Pancreas (tissue), 10 donors: Measurements from ENCODE around the gene KIF4B. TPM values are rescaled to one million over a fixed set of nuclear protein-coding genes. Genes with fewer than 3 reads are reported as not detected.

Experiments
- ATAC-seq, 4 donors: fragments of 200-7000 bp; cut with Tn5 transposase; one replicate each; pipeline versions ENCODE4 v1.8.0 to v1.9.1; 2020; ENCODE audit warnings: mild to moderate bottlenecking in 4 of 4, moderate library complexity in 4 of 4
- DNase-seq, 6 donors: peaks; one replicate each; pipeline ENCODE4 v3.0.0-alpha.2; 2020
- FAIRE-seq: peaks from 2 replicates; lab custom pipeline; 2012; peaks lifted over from hg19 to GRCh38; lab: Jason Lieb, UNC
- H3K27ac ChIP-seq, 4 donors: fragments of 200-600 bp; sonication (generic); 1 replicate in 3 of 4; 2 replicates in 1 of 4; pipeline versions ENCODE4 v1.5.0 to v1.8.0; 2020
- H3K27me3 ChIP-seq, 4 donors: fragments of 200-600 bp; one replicate each; pipeline ENCODE4 v1.8.0; 2021
- H3K36me3 ChIP-seq, 3 donors: fragments of 200-600 bp; sonication (generic) in 1 of 3; one replicate each; pipeline versions ENCODE4 v1.5.0 to v1.8.0; 2020 to 2021
- H3K4me1 ChIP-seq, 3 donors: fragments of 200-600 bp; one replicate each; pipeline ENCODE4 v1.8.0; 2021
- H3K4me3 ChIP-seq, 4 donors: fragments of 200-600 bp; sonication (generic) in 2 of 4; one replicate each; pipeline versions ENCODE4 v1.5.0 to v1.8.0; 2020 to 2021
- H3K9me3 ChIP-seq, 4 donors: fragments of 200-600 bp; one replicate each; pipeline ENCODE4 v1.8.0; 2021
- WGBS, 2 donors: extraction: QIAGEN DNeasy Blood & Tissue Kit; methylation state at CpG; one replicate each; pipeline ENCODE4 v1.1.7; 2013; 5-methylcytosine and 5-hydroxymethylcytosine counted together
- intact Hi-C, 3 donors: fragments of 100-400 bp; cut with DNase I; formaldehyde crosslinking; loops; one replicate each; pipeline versions ENCODE4 v1.11.1 to v1.14.2; 2022
- polyA plus RNA-seq, 2 donors: library from polyadenylated mRNA; stranded (reverse); fragments of 200-250 nt; gene quantifications; one replicate each; pipeline ENCODE4 v1.2.3, GENCODE V29; 2013
- total RNA-seq, 6 donors: library from RNA; stranded (reverse); fragmentation: NEBNext Ultra II Directional in 4 of 6; extraction: Animal tissue kit (Norgen Biotek cat#: 25700) in 4 of 6; gene quantifications; one replicate each; pipeline versions ENCODE4 v1.2.1 to v1.2.4, GENCODE V29; 2021 to 2023
- TF ChIP-seq, protein P1 (sequence below), 4 donors: fragments of 200-600 bp; sonication (generic) in 3 of 4; IDR thresholded peaks; one replicate each; pipeline versions ENCODE4 v1.5.0 to v1.8.0; 2021; ENCODE audit warnings: antibody characterized with exemption in 4 of 4
- donor health status: healthy with polysubstance abuse.
- donor health status: DM: no; HTN: no; CAD: no; lungs with moderate emphysema.
- donor health status: DM: no; HTN: no; CAD: no.
- donor health status: control.
- donor health status: control.
- donor health status: Bipolar disorder and iron deficiency.
- donor health status: DM: yes; HTN: yes; CAD: no.
- donor health status: DM: no; HTN: no; CAD: no.
- donor health status: DM: no; HTN: no; CAD: no.
- donor health status: DM: yes; HTN: yes; CAD: no.

KIF4B gene
- total and polyA plus RNA-seq, 8 donors, result not detected

DNA sequence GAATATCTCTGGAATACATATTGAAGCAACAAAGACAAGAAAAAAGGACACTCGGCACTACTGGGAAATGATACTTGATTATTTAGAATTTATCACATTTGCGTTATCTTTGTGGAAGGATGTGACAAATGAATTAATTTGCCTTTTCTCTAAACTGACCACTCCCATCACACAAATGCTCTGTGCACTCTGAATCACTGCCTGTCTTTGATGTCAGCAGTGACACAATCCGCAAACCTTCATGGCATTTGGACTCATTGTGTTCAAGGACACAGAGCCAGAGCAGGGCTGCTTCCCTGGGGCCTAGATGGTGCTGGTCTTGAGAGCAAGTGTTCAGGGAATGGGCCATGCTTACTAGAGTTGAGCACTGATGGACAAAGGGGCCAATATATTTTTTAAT lies 4.9 kb upstream of the KIF4B start:
- ATAC-seq (no peak), FAIRE-seq (no peak), DNase-seq (no peak)
- Histone ChIP-seq H3K4me3 (no peak overlapping the region), H3K27ac (no peak overlapping the region), H3K4me1 (no peaks in the 10 kb centered on the region), H3K9me3 (no peaks in the 10 kb centered on the region), H3K27me3 (no peaks in the 10 kb centered on the region), H3K36me3 (no peaks in the 10 kb centered on the region)
- 81 to 82% methylated on average over 3 of the region's 3 CpGs for WGBS, 2 donors
- TF ChIP-seq, protein P1, sequence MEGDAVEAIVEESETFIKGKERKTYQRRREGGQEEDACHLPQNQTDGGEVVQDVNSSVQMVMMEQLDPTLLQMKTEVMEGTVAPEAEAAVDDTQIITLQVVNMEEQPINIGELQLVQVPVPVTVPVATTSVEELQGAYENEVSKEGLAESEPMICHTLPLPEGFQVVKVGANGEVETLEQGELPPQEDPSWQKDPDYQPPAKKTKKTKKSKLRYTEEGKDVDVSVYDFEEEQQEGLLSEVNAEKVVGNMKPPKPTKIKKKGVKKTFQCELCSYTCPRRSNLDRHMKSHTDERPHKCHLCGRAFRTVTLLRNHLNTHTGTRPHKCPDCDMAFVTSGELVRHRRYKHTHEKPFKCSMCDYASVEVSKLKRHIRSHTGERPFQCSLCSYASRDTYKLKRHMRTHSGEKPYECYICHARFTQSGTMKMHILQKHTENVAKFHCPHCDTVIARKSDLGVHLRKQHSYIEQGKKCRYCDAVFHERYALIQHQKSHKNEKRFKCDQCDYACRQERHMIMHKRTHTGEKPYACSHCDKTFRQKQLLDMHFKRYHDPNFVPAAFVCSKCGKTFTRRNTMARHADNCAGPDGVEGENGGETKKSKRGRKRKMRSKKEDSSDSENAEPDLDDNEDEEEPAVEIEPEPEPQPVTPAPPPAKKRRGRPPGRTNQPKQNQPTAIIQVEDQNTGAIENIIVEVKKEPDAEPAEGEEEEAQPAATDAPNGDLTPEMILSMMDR (IDR thresholded peaks at IDR 0.05), result no peak
- intact Hi-C loops, result no loop called here

DNA sequence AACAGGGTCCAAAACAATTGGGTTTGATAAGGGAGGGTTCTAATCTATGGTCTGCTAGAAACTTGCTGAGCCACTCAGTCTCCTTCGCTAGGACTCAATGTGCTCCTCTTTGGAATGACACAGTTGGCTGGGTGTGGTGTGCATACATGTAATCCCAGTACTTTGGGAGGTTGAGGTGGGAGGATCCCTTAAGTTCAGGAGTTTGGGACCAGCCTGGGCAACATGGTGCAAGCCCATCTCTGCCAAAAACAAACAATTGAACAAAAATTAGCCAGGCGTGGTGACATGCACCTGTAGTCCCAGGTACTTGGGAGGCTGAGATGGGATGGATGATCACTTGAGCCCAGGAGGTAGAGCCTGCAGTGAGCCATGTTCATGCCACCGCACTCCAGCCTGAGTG lies 2.7 kb upstream of the KIF4B start:
- intact Hi-C loops, result no loop called here
- DNase-seq (no peak), FAIRE-seq (no peak), ATAC-seq (no peak)
- H3K36me3 ChIP-seq, result no peaks in the 10 kb centered on the region
- TF ChIP-seq, protein P1 (IDR thresholded peaks at IDR 0.05), result no peak
- WGBS, 2 donors, result 76 to 85% methylated on average over 3 of the region's 3 CpGs
- H3K4me3 ChIP-seq, result no peak overlapping the region
- H3K27me3 ChIP-seq, result no peaks in the 10 kb centered on the region
- H3K9me3 ChIP-seq, result no peaks in the 10 kb centered on the region
- H3K4me1 ChIP-seq, result no peaks in the 10 kb centered on the region
- no peak overlapping the region for H3K27ac ChIP-seq

DNA sequence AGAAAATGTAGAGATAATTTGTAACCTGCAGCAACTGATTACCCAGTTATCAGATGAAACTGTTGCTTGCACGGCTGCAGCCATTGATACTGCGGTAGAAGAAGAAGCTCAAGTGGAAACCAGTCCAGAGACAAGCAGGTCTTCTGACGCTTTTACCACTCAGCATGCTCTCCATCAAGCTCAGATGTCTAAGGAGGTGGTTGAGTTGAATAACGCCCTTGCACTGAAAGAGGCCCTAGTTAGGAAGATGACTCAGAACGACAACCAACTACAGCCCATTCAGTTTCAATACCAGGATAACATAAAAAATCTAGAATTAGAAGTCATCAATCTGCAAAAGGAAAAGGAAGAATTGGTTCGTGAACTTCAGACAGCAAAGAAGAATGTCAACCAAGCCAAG lies 1.7 kb downstream of the KIF4B start:
- Histone ChIP-seq H3K4me3 (no peak overlapping the region), H3K4me1 (no peaks in the 10 kb centered on the region), H3K27ac (no peak overlapping the region), H3K9me3 (no peaks in the 10 kb centered on the region), H3K27me3 (no peaks in the 10 kb centered on the region), H3K36me3 (no peaks in the 10 kb centered on the region)
- ATAC-seq (no peak), FAIRE-seq (no peak), DNase-seq (no peak)
- 56 to 66% methylated on average over 6 of the region's 6 CpGs for WGBS, 2 donors
- intact Hi-C loops, result no loop called here
- TF ChIP-seq, protein P1 (IDR thresholded peaks at IDR 0.05), result no peak

DNA sequence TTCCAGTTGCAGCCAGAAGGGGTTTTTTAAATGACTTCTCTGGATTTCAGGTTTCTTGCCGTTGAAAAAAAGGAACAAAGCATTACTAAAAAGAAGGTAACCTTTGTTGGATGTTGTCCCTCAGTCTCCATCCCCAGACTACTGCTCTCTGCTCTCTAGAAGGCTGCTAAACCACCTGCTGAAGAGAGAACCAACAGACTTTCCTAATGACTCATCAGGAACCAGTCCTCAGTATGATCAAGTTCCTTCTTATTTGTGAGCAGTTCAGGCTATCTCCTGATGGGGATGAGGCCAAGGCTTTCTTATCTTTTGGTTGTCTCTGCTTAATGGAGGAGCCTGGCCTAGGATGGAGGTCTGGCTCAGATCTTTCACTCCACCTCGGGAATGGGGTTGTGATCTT lies 4.1 kb downstream of the KIF4B start:
- intact Hi-C loops, result no loop called here
- ATAC-seq (no peak), DNase-seq (no peak), FAIRE-seq (no peak)
- H3K27me3 ChIP-seq, result no peaks in the 10 kb centered on the region
- WGBS, 2 donors, result 33 to 39% methylated on average over 2 of the region's 2 CpGs
- H3K4me3 ChIP-seq, result no peak overlapping the region
- no peaks in the 10 kb centered on the region for H3K4me1 ChIP-seq
- H3K9me3 ChIP-seq, result no peaks in the 10 kb centered on the region
- H3K27ac ChIP-seq, result no peak overlapping the region
- TF ChIP-seq, protein P1 (IDR thresholded peaks at IDR 0.05), result no peak
- no peaks in the 10 kb centered on the region for H3K36me3 ChIP-seq

DNA sequence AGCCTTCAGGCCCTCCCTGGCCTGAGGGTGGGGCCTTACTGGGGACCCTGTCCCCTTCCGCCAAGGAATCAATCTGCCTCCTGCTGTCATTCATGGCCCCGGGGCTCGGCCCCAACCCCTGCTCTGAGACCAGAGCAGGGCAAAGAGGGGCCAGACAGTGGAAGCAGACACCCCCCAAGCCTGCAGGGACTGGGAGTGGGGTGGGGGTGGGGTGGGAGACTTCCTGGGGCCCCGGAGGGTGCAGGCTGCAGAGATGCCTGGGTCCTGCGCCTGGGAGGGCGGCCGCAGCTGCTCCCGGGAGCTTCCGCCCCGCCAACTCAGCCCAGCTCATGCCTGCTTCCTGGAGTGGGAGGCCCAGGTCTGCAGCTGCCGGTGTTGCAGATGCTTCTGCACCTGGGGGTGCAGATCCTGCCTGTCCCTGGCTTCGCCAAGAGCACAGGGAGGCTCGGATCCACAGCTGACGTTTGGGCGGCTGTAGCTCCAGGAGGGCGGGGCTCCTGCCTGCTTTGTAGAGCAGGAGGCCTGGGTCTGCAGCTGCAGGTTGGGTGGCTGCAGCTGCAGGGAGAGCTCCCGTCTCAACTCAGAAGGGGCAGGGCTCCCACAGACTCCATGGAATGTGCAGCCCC lies 6.2 kb downstream of the KIF4B start:
- FAIRE-seq (no peak), DNase-seq (peak in 1 of 6 donors; percentile 40), ATAC-seq (no peak)
- no peaks in the 10 kb centered on the region for H3K4me1 ChIP-seq
- WGBS, 2 donors, result 73 to 82% methylated on average over 16 to 17 of the region's 17 CpGs
- intact Hi-C loops, result no loop called here
- H3K27me3 ChIP-seq, result no peaks in the 10 kb centered on the region
- TF ChIP-seq, protein P1 (IDR thresholded peaks at IDR 0.05), result no peak
- no peak overlapping the region for H3K4me3 ChIP-seq
- no peaks in the 10 kb centered on the region for H3K9me3 ChIP-seq
- H3K27ac ChIP-seq, result no peak overlapping the region
- no peaks in the 10 kb centered on the region for H3K36me3 ChIP-seq
